Measurements from ENCODE around the gene NLGN3.
A peak's percentile ranks its signal among the peaks of the same experiment; 100 is the strongest.

NLGN3 gene

DNA sequence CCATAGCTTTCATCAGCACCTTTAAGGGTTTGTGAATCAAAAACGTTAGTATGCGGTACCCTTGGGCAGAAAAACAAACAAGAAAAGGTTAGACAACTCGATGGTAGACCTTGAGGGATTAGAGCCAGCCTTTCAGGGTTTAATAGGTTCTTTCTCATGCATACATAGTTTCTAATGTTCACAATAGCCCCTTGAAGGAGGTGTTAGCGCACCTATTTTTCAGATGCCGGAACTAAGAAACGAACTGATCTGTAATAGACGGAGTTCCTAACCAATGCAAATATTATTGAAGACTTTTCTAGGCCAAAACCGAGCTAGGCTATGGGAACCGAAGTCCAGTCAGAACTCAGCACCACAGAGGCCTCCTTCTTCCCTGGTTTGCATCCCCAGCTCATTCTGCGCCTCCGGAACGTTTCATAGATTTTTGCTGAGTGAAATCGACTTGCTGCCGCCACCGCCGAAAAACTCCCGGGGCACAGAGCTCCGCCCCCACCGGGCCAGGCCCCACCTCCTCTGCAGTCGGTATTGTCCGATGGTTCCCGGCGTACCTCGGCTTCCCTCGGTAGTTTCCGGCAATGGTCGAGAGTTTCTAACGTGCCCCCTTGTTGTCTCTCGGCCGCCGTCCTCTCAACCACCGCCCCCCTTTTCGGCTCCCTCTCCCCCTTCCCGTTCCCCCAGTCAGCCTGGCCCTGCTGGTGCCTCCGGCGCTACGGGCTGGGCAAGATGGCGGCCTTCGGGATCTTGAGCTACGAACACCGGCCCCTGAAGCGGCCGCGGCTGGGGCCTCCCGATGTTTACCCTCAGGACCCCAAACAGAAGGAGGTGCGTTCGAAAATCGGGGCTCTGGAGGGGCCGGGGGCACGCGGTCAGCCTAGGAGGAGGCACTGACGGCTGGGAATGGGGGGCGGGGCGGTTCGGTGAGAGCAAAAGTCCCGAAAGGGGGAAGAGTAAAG, 26.3 kb upstream of the NLGN3 start, which contains the start of gene MED12:
TSS of gene MED12 (plus strand) at position 565 of the 953 bp plus-strand sequence. CDS start at position 724, 159 bp downstream.
- peak; percentile 60 for DNase-seq (ENCODE audit: low spot score)

DNA sequence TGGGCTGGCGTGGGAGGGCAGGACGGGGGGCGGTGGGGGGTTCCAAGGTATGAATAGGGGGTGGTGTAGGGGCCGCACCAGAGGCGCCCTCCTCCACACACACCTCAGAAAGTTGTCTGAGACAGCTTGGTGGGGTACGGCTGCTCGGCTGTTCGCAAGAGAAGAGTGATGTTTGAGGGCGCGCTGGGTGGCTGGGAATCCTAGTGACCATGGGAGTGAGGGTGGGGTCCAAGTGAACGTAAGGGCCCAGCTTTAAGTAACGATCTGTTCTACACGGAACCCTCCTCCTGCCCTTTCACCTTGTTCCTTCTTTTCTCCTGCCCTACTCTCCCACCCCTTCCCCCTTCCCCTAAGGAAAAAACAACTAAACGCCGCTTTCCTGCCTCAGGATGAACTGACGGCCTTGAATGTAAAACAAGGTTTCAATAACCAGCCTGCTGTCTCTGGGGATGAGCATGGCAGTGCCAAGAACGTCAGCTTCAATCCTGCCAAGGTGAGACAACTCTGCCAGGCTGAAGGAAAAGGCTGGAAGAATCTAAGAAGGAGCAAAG, 25.6 kb upstream of the NLGN3 start:
- no peak for DNase-seq (ENCODE audit: low spot score)

DNA sequence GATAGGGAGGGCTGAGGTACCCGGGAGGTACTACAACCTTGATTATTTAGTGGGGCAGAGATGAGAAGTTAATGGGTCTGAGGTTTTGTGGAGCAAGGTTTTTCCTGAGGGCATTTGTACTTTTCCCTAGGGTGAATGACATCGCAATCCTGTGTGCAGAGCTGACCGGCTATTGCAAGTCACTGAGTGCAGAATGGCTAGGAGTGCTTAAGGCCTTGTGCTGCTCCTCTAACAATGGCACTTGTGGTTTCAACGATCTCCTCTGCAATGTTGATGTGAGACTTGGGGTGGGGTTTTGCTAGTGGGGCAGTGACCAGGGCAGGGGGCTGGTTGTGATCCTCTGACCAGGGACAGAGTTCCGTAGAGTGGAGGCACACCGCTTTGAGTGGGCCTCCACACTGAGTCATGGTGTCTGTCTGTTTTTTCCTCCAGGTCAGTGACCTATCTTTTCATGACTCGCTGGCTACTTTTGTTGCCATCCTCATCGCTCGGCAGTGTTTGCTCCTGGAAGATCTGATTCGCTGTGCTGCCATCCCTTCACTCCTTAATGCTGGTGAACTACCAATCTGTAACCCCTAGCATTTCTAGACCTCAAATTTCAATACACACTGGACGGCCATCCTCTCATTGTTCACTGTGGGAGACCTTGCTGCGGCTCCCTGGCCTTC, 16.3 kb upstream of the NLGN3 start:
- DNase-seq (ENCODE audit: low spot score): no peak

DNA sequence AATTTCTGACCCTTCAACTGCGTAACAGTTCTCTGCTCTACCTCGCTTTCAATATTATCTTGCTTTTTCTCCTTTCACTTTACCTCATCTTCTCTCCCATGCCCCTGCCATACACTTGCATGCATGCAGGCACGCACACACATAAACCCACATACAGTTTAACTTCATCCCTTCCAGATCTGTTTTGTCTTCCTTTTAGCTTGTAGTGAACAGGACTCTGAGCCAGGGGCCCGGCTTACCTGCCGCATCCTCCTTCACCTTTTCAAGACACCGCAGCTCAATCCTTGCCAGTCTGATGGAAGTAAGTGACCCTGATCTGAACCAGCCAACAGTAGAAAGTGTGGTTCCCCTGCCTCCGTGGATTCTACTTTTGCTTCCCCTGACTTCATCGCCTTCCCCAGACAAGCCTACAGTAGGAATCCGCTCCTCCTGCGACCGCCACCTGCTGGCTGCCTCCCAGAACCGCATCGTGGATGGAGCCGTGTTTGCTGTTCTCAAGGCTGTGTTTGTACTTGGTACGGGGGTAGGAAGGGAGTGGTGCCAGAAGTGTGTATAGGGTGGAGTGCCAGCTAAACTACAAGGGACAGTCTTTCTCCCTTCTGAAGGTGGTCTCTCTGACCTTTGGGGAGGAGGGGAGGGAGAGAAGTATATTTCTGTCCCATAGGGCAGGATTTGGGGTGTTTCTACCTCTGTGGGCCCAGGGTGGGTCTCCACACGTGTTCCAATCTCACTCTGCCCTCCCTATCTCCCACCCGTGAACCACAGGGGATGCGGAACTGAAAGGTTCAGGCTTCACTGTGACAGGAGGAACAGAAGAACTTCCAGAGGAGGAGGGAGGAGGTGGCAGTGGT, 15.5 kb upstream of the NLGN3 start:
- peak; percentile 78 for DNase-seq (ENCODE audit: low spot score)

DNA sequence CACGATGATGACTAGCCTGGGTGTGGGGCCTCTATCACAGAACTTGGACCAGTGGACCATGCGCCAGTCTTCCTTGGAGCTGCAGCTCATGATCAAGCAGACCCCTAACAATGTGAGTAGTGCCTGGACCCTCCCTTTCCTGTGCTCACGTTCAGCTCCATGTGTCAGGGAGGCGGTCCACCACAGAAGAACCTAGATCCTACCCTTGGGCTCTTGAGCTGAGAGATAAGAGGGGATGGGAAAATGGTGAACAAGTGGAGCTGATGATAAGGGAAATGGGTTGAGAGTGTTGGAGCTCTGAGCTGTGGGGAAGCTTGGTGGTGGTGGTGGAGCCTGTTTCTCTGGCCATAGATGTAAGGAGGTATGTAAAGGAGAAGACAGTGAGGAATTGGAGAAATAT, 13.1 kb upstream of the NLGN3 start:
- DNase-seq (ENCODE audit: low spot score): no peak

DNA sequence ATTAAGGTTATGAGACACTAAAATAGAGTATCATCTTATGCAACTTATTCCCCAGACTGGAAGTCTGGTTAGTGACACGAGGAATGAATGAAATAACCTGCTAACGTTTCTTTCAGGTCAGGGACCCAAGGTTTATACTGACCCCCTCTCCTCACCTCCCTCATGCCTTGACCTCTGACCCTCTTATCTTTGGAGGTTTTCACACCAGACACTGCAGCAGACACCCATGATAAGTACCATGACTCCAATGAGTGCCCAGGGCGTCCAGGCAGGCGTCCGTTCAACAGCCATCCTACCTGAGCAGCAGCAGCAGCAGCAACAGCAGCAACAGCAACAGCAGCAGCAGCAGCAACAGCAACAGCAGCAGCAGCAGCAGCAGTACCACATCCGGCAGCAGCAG, 4.2 kb upstream of the NLGN3 start:
- no peak for DNase-seq (ENCODE audit: low spot score)

DNA sequence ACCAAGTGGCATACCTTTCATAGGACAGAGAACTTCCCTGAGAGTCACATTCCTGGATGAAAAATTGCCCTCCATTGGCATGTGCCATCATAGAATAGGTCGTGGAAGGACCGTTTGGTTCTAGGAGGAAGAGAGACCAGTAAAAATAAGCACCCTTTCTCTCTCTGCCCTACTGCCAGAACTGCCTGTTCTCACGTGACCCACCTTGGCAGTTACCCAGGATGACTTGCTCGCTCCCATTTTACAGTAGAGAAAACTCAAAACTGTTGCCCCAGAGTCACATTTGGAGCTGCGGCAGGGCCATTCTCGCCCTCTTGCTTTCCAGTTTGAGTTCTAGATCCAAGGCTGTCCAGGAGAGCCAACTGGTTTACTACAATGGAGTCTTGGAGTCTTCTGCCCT, 1.1 kb upstream of the NLGN3 start:
- DNase-seq (ENCODE audit: low spot score): no peak

DNA sequence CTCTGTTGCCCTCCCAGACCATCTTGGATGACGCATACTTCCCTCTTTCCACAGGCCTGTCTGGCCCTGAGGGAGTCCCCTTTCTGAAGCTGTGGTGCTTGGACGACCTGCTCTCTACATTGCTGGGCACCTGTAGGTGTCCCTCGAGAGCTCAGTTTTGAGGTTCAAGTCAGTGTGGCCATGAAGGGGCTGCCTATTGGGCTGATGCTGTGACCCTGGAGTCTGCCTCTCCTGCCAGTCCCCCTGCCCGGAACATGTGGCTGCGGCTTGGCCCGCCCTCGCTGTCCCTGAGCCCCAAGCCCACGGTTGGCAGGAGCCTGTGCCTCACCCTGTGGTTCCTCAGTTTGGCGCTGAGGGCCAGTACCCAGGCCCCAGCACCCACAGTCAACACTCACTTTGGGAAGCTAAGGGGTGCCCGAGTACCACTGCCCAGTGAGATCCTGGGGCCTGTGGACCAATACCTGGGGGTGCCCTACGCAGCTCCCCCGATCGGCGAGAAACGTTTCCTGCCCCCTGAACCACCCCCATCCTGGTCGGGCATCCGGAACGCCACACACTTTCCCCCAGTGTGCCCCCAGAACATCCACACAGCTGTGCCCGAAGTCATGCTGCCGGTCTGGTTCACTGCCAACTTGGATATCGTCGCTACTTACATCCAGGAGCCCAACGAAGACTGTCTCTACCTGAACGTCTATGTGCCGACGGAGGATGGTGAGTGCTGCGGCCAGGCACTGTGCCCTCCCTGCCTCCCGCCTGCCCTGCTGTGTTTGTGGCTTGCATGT, 3.0 kb downstream of the NLGN3 start:
- DNase-seq (ENCODE audit: low spot score): no peak

DNA sequence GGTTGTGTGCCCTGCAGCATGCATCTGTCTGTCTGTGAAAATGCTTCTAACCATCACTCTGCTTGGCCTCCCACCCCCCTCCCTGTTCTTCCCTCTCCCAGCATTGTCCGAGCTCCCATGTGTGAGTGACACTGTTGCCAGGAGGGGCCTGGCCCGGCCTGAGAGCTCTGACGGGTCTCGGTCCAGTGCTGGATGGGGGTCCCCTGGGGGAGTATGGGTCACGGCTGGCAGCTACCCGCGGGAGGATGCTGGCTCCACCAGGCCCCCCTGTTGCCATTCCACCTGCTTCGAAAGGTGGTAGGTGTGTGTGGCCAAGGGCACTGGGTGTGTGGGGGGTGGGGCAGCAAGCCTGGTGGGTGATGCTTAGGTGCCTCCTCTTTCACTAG, 3.6 kb downstream of the NLGN3 start:
- no peak for DNase-seq (ENCODE audit: low spot score)

DNA sequence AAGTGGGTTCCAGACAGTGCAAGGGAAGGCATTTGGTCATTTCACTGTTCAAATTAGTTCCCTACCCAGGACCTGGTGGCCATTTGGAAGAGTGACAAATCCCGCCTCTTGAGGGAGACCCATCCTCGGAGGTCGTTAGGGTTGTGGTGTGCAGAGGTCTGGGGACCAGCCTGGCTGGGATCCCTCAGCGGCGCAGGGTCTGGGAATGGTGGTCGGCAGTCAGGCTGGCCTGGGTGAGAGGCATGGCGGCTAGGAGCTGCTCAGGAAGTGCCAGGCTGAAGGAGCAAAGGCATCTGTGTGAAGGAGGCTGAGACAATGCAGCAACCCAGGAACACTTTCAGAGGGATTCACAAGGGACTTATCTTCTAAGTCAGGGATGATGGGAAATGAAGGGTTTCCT, 6.7 kb downstream of the NLGN3 start:
- no peak for DNase-seq (ENCODE audit: low spot score)

DNA sequence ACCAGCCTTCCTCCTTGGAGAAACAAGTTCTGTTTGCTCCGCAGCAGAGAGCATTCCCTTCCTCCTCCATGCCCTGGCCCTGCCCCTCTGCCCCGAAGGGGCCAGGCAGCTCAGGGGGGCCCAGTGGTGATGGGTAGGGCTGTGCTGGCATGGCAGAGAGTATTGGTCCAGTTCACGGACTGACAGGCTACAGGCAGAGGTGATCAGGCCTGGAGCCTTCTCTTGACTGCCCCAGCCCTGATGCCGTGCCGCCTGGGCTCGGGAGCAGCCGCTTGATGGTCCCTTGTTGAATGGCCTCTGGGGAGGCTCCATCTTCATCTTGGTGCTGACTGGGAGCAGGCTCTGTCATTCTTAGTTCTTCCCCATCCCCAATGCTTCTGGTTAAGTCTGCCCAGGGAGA, 9.6 kb downstream of the NLGN3 start:
- no peak for DNase-seq (ENCODE audit: low spot score)

DNA sequence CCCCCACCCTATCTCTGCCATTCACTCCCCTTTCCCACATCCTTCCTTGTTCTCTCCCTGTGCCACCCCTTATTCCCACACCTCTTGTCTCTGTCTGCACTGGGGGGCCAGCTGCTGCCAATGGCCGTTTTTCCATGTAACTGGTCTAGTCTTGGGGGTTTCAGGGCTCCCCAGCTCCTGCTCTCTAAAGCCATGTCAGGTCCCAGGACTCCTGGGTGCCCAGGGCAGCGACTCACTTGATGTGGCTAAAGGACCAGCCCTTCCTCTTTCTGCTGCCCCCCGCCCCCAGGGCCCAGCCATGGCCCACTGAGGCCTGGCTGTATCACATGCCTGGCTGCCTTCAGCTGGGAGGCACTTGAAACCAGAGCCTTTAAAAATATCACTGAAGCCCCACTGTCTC, 10.0 kb downstream of the NLGN3 start:
- DNase-seq (ENCODE audit: low spot score): no peak

DNA sequence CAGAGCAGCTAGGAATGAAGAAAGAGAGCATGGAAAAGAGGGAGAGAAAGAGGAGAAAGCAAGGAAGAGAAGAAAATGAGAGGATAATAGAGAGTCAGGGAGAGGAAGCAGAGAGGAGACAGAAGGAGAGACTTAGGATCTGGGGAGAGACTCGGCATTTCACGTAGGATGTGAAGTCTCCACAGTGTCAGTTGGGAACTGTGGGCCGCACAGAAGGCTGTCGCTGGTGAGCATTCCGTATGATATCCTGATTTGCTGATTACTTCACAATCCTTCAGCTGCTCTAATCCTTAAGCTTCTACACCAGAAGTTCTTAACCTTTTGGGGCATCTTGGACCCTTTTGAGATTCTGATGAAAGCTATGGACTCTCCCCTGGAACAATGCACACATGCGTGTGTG, 14.0 kb downstream of the NLGN3 start:
- DNase-seq (ENCODE audit: low spot score): no peak

DNA sequence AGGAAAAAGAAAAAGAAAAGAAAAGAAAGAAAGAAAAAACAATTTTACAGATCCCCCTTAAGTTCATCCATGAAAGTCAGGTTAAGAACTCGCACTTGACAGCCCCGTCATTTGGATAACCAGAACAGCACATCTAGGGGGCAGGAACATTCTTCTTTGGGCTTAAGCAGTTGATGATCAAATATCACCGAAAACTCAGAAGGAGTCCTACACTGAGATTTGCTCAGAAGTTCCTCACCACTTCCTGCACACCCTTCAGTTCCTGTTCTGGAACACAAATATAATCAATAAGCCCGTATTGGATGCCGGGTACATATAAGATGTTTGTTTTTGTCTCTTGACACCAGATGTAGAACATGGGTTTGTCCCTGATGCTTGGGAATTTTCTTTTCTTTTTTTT, 14.7 kb downstream of the NLGN3 start:
- no peak for DNase-seq (ENCODE audit: low spot score)

DNA sequence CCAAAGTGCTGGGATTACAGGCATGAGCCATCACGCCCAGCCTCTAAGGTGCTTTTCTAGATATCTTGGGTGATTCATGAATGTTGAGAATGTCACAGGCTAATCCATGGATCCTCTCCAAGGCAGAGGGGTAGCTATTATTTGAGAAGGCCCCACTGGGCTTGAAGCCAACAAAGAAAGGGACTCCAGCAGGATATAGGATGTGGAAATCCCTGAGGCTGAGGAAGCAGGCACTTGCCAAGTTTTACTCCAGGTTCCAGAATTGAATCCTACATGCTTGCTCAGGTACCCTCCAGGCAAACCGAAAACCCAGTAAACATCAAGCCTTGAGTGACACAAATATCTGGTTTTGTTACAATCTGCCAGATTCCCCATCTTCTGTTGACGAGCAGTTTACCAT, 15.8 kb downstream of the NLGN3 start:
- DNase-seq (ENCODE audit: low spot score): no peak

DNA sequence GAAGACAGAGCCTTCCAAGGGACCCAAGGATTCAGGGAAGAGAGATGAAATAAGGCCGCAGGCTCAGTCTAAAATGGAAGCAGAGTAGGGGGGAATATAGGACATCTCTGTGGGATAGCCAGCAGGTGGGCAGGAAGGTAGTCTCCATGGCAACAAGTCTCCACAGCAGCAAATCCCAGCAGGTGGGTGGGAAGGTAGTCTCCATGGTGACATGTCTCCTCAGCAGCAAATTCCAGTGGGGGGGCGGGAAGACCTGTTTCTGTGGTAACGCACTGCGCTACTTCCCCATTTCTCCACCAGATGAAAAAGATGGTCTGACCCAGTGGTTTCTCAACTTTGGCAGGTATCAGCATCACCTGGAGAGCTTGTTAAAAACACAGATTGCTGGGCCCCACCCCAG, 18.3 kb downstream of the NLGN3 start:
- DNase-seq (ENCODE audit: low spot score): no peak

DNA sequence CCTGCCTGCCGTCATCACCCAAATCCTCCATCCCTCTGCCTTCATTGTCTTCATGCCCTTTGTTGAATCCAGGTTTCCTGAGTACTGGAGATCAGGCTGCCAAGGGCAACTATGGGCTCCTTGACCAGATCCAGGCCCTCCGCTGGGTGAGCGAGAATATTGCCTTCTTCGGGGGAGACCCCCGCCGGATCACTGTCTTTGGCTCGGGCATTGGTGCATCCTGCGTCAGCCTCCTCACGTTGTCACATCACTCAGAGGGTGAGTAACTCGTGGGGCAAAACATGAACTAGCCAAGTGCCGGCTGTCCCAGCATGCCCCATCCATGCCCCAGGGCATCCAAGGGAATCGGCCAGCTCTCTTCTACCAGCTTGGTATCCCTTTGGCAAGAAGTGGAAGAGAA, 19.4 kb downstream of the NLGN3 start:
- DNase-seq (ENCODE audit: low spot score): no peak

DNA sequence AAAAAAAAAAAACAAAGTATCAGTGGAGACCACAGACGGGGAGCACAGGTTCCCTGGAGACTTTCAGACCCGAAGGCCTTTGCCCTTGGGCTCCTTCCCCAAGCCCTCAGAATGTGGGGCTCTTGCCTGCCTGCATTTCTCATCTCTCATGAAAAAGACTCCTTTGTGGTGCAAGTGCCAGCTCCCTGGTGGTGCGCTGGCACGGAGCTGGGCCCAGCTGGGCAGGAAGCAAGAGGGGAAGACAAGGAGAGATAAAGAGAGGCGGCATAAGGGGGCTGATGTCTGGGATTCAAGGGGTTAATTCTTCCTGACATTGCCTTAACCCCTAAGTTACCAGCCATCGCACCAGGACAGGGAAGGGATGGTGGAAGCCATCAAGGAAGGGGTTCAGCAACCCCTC, 21.8 kb downstream of the NLGN3 start:
- DNase-seq (ENCODE audit: low spot score): no peak

DNA sequence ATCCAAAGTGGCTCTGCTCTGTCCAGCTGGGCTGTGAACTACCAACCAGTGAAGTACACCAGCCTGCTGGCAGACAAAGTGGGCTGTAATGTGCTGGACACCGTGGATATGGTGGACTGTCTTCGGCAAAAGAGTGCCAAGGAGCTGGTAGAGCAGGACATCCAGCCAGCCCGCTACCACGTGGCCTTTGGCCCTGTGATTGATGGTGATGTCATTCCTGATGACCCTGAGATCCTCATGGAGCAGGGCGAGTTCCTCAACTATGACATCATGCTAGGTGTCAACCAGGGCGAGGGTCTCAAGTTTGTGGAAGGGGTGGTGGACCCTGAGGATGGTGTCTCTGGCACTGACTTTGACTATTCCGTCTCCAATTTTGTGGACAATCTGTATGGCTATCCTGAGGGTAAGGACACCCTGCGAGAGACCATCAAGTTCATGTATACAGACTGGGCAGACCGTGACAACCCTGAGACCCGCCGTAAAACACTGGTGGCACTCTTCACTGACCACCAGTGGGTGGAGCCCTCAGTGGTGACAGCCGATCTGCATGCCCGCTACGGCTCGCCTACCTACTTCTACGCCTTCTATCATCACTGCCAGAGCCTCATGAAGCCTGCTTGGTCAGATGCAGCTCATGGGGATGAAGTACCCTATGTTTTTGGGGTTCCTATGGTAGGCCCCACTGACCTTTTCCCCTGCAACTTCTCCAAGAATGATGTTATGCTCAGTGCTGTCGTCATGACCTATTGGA, 22.6 kb downstream of the NLGN3 start:
- DNase-seq (ENCODE audit: low spot score): no peak

DNA sequence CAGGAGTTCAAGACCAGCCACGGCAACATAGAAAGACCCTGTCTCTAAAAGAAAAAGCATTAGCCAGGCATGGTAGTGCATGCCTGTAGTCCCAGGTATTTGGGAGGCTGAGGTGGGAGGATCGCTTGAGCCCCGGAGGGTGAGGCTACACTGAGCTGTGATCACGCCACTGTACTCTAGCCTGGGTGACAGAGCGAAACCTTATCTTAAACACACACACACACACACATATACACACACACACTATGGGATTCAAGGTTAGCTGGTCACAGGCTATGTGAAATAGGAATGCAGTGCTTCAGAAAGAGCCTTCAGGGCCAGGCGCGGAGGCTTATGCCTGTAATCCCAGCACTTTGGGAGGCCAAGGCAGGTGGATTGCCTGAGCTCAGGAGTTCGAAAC, 23.5 kb downstream of the NLGN3 start:
- no peak for DNase-seq (ENCODE audit: low spot score)

DNA sequence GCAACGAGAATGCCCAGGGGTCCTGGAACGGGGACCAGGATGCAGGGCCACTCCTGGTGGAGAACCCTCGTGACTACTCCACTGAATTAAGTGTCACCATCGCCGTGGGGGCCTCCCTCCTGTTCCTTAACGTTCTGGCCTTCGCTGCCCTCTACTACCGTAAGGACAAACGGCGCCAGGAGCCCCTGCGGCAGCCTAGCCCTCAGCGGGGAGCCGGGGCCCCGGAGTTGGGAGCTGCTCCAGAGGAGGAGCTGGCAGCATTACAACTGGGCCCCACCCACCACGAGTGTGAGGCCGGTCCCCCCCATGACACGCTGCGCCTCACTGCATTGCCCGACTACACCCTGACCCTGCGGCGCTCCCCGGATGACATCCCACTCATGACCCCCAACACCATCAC, 24.9 kb downstream of the NLGN3 start:
- no peak for DNase-seq (ENCODE audit: low spot score)
